ENCODE data around the gene GJA5. TPM values are rescaled to one million over a fixed set of nuclear protein-coding genes. Genes with fewer than 3 reads are reported as not detected.

Gene GJA5
- total RNA-seq, 1 experiment from 2014 or later: not detected

DNA sequence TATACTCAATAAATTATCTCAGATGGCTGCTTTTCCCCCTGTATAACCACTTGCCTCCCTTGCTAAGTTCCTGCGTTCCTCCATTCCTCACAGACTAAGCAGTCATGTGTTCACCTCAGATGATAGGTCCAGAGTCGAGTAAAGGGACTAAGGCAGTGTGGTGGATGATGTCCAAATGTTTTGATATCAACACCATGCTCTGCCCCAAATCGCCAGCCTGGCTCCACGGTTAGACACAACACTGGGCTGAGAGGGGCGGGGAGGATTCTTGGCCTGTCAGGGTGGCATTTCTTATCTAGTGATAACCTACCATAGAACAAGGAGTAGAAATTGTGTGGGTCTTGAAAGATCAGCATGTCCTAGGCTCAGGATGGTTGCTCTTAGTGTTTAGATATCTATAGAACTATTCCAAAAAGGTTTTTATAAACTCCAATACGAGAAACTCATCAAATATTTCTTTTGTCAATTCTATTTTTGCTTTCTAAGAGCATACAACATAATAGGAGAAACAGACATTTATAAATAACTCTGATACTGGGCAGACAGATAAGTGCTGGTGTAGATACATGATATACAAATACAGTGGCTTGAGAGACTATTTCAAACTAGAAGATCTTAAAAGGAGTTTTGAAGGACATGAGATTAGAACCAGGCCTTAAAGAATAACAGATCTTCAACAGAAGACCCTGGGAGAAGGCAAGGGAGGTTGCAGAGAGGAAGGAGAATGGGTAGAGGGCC is 21.5 kb downstream of the GJA5 start:
- Histone ChIP-seq H3K27me3 (ENCODE audit: control insufficient read depth, insufficient read depth, low read length) (0 out of 2 replicates have a peak, but pooled peaks cover 3% of the 10 kb centered on the region), H3K27ac (ENCODE audit: low read length) (no peak overlapping the region), H3K36me3 (ENCODE audit: control insufficient read depth, insufficient read depth, low read length) (no peaks in the 10 kb centered on the region), H3K9me3 (ENCODE audit: control insufficient read depth, insufficient read depth, low read depth, low read length) (no peaks in the 10 kb centered on the region), H3K4me1 (ENCODE audit: control insufficient read depth, insufficient read depth, low read length) (no peaks in the 10 kb centered on the region), H3K4me3 (ENCODE audit: low read depth in 2 of 2, low read length in 2 of 2) (no peak overlapping the region)
- TF ChIP-seq POLR2AphosphoS5 (IDR thresholded peaks at IDR 0.05; ENCODE audit: low read depth, low read length) (no peak), TCF7L2 (IDR thresholded peaks at IDR 0.05; ENCODE audit: low read depth, low read length) (no peak), SIN3A (IDR thresholded peaks at IDR 0.05; ENCODE audit: borderline replicate concordance, insufficient read depth, low read depth, low read length) (no peak)
- TF ChIP-seq, protein P1, sequence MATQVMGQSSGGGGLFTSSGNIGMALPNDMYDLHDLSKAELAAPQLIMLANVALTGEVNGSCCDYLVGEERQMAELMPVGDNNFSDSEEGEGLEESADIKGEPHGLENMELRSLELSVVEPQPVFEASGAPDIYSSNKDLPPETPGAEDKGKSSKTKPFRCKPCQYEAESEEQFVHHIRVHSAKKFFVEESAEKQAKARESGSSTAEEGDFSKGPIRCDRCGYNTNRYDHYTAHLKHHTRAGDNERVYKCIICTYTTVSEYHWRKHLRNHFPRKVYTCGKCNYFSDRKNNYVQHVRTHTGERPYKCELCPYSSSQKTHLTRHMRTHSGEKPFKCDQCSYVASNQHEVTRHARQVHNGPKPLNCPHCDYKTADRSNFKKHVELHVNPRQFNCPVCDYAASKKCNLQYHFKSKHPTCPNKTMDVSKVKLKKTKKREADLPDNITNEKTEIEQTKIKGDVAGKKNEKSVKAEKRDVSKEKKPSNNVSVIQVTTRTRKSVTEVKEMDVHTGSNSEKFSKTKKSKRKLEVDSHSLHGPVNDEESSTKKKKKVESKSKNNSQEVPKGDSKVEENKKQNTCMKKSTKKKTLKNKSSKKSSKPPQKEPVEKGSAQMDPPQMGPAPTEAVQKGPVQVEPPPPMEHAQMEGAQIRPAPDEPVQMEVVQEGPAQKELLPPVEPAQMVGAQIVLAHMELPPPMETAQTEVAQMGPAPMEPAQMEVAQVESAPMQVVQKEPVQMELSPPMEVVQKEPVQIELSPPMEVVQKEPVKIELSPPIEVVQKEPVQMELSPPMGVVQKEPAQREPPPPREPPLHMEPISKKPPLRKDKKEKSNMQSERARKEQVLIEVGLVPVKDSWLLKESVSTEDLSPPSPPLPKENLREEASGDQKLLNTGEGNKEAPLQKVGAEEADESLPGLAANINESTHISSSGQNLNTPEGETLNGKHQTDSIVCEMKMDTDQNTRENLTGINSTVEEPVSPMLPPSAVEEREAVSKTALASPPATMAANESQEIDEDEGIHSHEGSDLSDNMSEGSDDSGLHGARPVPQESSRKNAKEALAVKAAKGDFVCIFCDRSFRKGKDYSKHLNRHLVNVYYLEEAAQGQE (IDR thresholded peaks at IDR 0.05; ENCODE audit: insufficient read depth in 1 of 2, low read depth in 2 of 2, low read length in 1 of 2): no peak
- TF ChIP-seq, protein P2, sequence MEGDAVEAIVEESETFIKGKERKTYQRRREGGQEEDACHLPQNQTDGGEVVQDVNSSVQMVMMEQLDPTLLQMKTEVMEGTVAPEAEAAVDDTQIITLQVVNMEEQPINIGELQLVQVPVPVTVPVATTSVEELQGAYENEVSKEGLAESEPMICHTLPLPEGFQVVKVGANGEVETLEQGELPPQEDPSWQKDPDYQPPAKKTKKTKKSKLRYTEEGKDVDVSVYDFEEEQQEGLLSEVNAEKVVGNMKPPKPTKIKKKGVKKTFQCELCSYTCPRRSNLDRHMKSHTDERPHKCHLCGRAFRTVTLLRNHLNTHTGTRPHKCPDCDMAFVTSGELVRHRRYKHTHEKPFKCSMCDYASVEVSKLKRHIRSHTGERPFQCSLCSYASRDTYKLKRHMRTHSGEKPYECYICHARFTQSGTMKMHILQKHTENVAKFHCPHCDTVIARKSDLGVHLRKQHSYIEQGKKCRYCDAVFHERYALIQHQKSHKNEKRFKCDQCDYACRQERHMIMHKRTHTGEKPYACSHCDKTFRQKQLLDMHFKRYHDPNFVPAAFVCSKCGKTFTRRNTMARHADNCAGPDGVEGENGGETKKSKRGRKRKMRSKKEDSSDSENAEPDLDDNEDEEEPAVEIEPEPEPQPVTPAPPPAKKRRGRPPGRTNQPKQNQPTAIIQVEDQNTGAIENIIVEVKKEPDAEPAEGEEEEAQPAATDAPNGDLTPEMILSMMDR (IDR thresholded peaks at IDR 0.05): no peak
- BruUV-seq (replicated peaks): no TSS peak
- ATAC-seq (no peak), DNase-seq (ENCODE audit: low read depth, low spot score) (no peak)
- intact Hi-C loops (cut with micrococcal nuclease; ENCODE audit: unreplicated experiment) (no loop called here), in situ Hi-C loops (cut with HindIII; ENCODE audit: low pct_unique_long_range_greater_than_20kb, low sequenced_read_pairs) (no loop called here)
- ChIA-PET CTCF (no interaction called here), POLR2A (no interaction called here)

DNA sequence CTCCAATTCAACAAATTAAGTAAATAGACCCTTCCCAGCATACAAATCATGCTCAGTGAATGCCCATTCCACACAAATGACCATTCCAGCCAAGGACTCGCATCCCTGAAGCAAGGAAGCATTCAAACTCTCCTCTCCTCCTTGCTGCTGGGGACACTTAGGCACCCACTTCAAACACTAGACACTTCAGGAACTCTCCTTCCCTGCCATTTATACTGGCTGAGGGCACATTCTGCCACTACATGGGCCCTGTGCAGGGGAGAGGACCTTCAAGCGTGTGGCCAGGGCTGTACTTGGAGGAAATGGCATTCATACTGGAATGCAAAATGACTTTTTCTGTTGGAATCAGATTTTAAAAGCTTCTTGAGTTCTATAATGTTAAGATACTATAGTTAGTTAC is 22.3 kb downstream of the GJA5 start:
- in situ Hi-C loops (cut with HindIII; ENCODE audit: low pct_unique_long_range_greater_than_20kb, low sequenced_read_pairs): no loop called here

More for the DNA sequence above, 22.3 kb downstream of the GJA5 start:
- intact Hi-C loops (cut with micrococcal nuclease; ENCODE audit: unreplicated experiment): no loop called here
- Histone ChIP-seq H3K4me3 (ENCODE audit: low read depth in 2 of 2, low read length in 2 of 2) (no peak overlapping the region), H3K4me1 (ENCODE audit: control insufficient read depth, insufficient read depth, low read length) (no peaks in the 10 kb centered on the region), H3K27ac (ENCODE audit: low read length) (no peak overlapping the region), H3K9me3 (ENCODE audit: control insufficient read depth, insufficient read depth, low read depth, low read length) (no peaks in the 10 kb centered on the region), H3K27me3 (ENCODE audit: control insufficient read depth, insufficient read depth, low read length) (0 out of 2 replicates have a peak, but pooled peaks cover 3% of the 10 kb centered on the region), H3K36me3 (ENCODE audit: control insufficient read depth, insufficient read depth, low read length) (no peaks in the 10 kb centered on the region)
- TF ChIP-seq, protein P2 (IDR thresholded peaks at IDR 0.05): no peak
- no peak for TF ChIP-seq TCF7L2 (IDR thresholded peaks at IDR 0.05; ENCODE audit: low read depth, low read length)
- TF ChIP-seq SIN3A (IDR thresholded peaks at IDR 0.05; ENCODE audit: borderline replicate concordance, insufficient read depth, low read depth, low read length): no peak
- TF ChIP-seq POLR2AphosphoS5 (IDR thresholded peaks at IDR 0.05; ENCODE audit: low read depth, low read length): no peak
- TF ChIP-seq, protein P1 (IDR thresholded peaks at IDR 0.05; ENCODE audit: insufficient read depth in 1 of 2, low read depth in 2 of 2, low read length in 1 of 2): no peak
- ATAC-seq: no peak
- ChIA-PET CTCF (no interaction called here), POLR2A (no interaction called here)
- no TSS peak for BruUV-seq (replicated peaks)
- DNase-seq (ENCODE audit: low read depth, low spot score): no peak

All from Panc1 (cell line).